Measurements from ENCODE around the gene CBARP.

- TF ChIP-seq CTCF (IDR thresholded peaks at IDR 0.05) (no peak), POLR2A (IDR thresholded peaks at IDR 0.05) (no peak), POLR2AphosphoS5 (IDR thresholded peaks at IDR 0.05; ENCODE audit: insufficient read depth in 1 of 2, low read depth in 1 of 2) (no peak)
Measured at GRCh38 chr19:1224847-1225246, 13.0 kb downstream of the CBARP start.
